IMR-90 (cell line): Measurements from ENCODE around the gene ATP2A3. TPM values are rescaled to one million over a fixed set of nuclear protein-coding genes. Genes with fewer than 3 reads are reported as not detected.

Experiments
- ELK1 ChIP-seq: fragments of 150-350 bp; IDR thresholded peaks from 2 replicates; pipeline ENCODE4 v1.6.1; 2016; ENCODE audit warnings: low read depth, mild to moderate bottlenecking, low read length, moderate library complexity, borderline replicate concordance
- MAZ ChIP-seq: IDR thresholded peaks from 2 replicates; pipeline ENCODE4 v1.6.1; 2012; ENCODE audit warnings: low read depth, mild to moderate bottlenecking, low read length, improper control_type of control experiment, moderate library complexity, borderline replicate concordance
- USF2 ChIP-seq: fragments of 150-350 bp; IDR thresholded peaks from 2 replicates; pipeline ENCODE4 v1.6.1; 2017; ENCODE audit warnings: mild to moderate bottlenecking, antibody characterized with exemption, low read length, low read depth
- polyA plus RNA-seq, 3 experiments: library from polyadenylated mRNA; depleted of rRNA; stranded (reverse); fragments of >200 nt; gene quantifications; 2 replicates each; pipeline ENCODE4 v1.2.3, GENCODE V29; 2012; ENCODE audit warnings: low replicate concordance in 1 of 3
- total RNA-seq: library from RNA; depleted of rRNA; stranded (reverse); fragments of >200 nt; gene quantifications from 2 replicates; pipeline ENCODE4 v1.2.3, GENCODE V29; 2012

Gene ATP2A3
- total and polyA plus RNA-seq, 2 of the 4 experiments (the other 2 are of a cell fraction) = 0.18 to 0.63 TPM

GRCh38 chr17:3893720-3894116 is 70.5 kb downstream of the ATP2A3 start (continued):
- TF ChIP-seq USF2 (no peak), ELK1 (no peak), MAZ (no peak)
